RWPE2 (cell line): ENCODE measurements around the gene POLQ.
A peak's percentile ranks its signal among the peaks of the same experiment; 100 is the strongest.
"Not testable (repeated sequence)": the region's sequence is repeated elsewhere in the genome, so short reads cannot be mapped to it uniquely, and the experiment has no call there.

Experiments used
- ATAC-seq: fragments of 200-7000 bp; cut with Tn5 transposase; 3 replicates; pipeline ENCODE4 v1.9.1; 2021; ENCODE audit warnings: low read depth
- DNase-seq: peaks from one replicate; pipeline ENCODE4 v3.0.0-alpha.2; 2020; ENCODE audit warnings: low spot score
- H3K27ac ChIP-seq: fragments of 450-650 bp; 2 replicates; pipeline ENCODE4 v1.5.1; 2017; ENCODE audit warnings: mild to moderate bottlenecking; ENCODE audit not compliant: poor library complexity, severe bottlenecking
- H3K27me3 ChIP-seq: fragments of 250-450 bp; sonication (Bioruptor Pico); 2 replicates; pipeline ENCODE4 v1.5.1; 2021; ENCODE audit warnings: mild to moderate bottlenecking, moderate library complexity; ENCODE audit not compliant: insufficient read depth, poor library complexity, severe bottlenecking
- H3K36me3 ChIP-seq: fragments of 250-450 bp; sonication (Bioruptor Pico); 2 replicates; pipeline ENCODE4 v1.5.1; 2020; ENCODE audit warnings: low read depth, mild to moderate bottlenecking, moderate library complexity
- H3K4me1 ChIP-seq: fragments of 250-450 bp; sonication (Bioruptor Pico); 2 replicates; pipeline ENCODE4 v1.5.1; 2021; ENCODE audit warnings: mild to moderate bottlenecking, moderate library complexity; ENCODE audit not compliant: insufficient read depth, poor library complexity, severe bottlenecking
- H3K4me3 ChIP-seq: fragments of 250-450 bp; sonication (Bioruptor Pico); 2 replicates; pipeline ENCODE4 v1.5.1; 2021; ENCODE audit warnings: mild to moderate bottlenecking, moderate library complexity; ENCODE audit not compliant: severe bottlenecking
- H3K9me3 ChIP-seq: fragments of 250-450 bp; sonication (Bioruptor Pico); 2 replicates; pipeline ENCODE4 v1.5.1; 2021; ENCODE audit warnings: mild to moderate bottlenecking, moderate library complexity; ENCODE audit not compliant: severe bottlenecking
- TF ChIP-seq, protein P1 (sequence below): fragments of 450-650 bp; IDR thresholded peaks from one replicate; pipeline ENCODE4 v1.5.1; 2017; ENCODE audit warnings: mild to moderate bottlenecking, moderate library complexity; ENCODE audit not compliant: poor library complexity, severe bottlenecking

POLQ gene

DNA sequence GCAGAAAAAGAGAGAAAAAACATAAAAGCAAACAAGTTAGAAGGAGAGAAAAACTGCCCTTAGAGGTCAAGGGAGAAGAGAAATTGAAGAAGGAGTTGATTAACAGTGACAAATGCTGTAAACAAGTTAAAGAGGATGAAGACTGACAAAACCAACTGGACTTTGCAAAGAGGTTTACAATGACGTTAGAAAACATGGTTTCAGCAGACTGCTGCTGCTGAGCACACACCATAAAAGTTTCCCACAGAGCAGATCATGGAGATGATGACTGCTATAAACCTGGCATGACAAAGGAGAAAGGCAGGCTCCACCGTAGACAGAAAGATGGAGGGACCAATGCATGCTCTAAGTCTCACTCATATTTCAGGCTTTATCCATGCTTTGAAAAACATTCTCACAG, 78.7 kb downstream of the POLQ start:
- no peak overlapping the region for H3K4me3 ChIP-seq
- TF ChIP-seq, protein P1, sequence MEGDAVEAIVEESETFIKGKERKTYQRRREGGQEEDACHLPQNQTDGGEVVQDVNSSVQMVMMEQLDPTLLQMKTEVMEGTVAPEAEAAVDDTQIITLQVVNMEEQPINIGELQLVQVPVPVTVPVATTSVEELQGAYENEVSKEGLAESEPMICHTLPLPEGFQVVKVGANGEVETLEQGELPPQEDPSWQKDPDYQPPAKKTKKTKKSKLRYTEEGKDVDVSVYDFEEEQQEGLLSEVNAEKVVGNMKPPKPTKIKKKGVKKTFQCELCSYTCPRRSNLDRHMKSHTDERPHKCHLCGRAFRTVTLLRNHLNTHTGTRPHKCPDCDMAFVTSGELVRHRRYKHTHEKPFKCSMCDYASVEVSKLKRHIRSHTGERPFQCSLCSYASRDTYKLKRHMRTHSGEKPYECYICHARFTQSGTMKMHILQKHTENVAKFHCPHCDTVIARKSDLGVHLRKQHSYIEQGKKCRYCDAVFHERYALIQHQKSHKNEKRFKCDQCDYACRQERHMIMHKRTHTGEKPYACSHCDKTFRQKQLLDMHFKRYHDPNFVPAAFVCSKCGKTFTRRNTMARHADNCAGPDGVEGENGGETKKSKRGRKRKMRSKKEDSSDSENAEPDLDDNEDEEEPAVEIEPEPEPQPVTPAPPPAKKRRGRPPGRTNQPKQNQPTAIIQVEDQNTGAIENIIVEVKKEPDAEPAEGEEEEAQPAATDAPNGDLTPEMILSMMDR = no peak
- ATAC-seq (no peak), DNase-seq (no peak)
- H3K36me3 ChIP-seq = peaks cover 72% of the 10 kb centered on the region
- H3K27me3 ChIP-seq = no peaks in the 10 kb centered on the region
- no peak overlapping the region for H3K27ac ChIP-seq
- H3K4me1 ChIP-seq = no peaks in the 10 kb centered on the region
- H3K9me3 ChIP-seq = no peaks in the 10 kb centered on the region

DNA sequence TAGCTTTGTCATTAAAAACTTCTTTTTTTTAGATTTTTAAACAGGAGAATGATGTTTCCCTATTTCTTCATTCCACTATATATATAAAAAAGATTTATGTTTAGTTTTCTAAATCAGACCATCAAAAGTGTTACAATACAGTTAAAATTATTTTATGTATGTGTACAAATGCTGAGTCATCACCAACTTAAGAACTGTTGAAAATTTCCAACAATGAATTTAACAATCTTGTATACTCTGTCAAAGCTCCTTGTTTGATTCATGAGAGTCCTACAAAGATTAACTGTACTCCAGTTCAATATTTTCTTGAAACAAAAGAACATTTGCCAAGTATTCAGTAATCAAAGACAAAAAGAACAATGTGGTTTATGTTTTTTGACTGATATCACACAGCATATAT, 82.0 kb downstream of the POLQ start:
- ATAC-seq (no peak), DNase-seq (no peak)
- TF ChIP-seq, protein P1 = no peak
- H3K4me3 ChIP-seq = no peak overlapping the region
- H3K9me3 ChIP-seq = no peaks in the 10 kb centered on the region
- H3K36me3 ChIP-seq = peaks cover 78% of the 10 kb centered on the region
- no peak overlapping the region for H3K27ac ChIP-seq
- no peaks in the 10 kb centered on the region for H3K27me3 ChIP-seq
- H3K4me1 ChIP-seq = no peaks in the 10 kb centered on the region

DNA sequence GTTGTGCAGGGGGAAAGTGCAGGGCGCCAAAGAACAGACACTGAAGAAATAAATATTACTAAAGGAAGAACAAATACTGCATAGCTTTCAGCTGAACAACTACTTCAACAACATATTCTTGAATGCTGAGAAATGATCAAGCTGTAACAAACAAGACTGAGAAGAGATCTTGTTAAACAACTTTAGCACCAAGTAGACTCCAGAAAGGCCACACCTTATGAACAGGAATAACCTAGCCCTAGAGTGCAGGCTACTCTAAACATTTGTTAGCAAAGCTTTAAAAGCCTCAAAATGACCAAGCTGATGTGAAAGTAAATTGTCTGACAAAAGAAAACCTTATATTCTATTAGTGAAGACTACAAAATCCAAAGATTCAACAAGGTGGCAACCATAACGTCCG, 83.2 kb downstream of the POLQ start:
- no peaks in the 10 kb centered on the region for H3K9me3 ChIP-seq
- TF ChIP-seq, protein P1 = no peak
- DNase-seq = no peak
- no peak overlapping the region for H3K27ac ChIP-seq
- H3K4me1 ChIP-seq = no peaks in the 10 kb centered on the region
- peaks cover 77% of the 10 kb centered on the region for H3K36me3 ChIP-seq
- H3K27me3 ChIP-seq = no peaks in the 10 kb centered on the region
- no peak for ATAC-seq
- no peak overlapping the region for H3K4me3 ChIP-seq

DNA sequence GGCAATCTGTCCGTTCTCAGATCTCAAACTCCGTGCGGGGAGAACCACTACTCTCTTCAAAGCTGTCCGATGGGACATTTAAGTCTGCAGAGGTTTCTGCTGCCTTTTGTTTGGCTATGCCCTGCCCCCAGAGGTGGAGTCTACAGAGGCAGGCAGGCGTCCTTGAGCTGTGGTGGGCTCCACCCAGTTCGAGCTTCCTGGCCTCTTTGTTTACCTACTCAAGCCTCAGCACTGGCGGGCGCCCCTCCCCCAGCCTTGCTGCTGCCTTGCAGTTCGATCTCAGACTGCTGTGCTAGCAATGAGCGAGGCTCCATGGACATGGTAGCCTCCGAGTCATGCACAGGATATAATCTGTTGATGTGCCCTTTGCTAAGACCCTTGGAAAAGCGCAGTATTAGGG, 94.0 kb downstream of the POLQ start:
- not testable (repeated sequence) for DNase-seq, H3K27me3 ChIP-seq, H3K9me3 ChIP-seq, H3K4me3 ChIP-seq, H3K27ac ChIP-seq, ATAC-seq, H3K4me1 ChIP-seq
- peaks cover 28% of the 10 kb centered on the region for H3K36me3 ChIP-seq

DNA sequence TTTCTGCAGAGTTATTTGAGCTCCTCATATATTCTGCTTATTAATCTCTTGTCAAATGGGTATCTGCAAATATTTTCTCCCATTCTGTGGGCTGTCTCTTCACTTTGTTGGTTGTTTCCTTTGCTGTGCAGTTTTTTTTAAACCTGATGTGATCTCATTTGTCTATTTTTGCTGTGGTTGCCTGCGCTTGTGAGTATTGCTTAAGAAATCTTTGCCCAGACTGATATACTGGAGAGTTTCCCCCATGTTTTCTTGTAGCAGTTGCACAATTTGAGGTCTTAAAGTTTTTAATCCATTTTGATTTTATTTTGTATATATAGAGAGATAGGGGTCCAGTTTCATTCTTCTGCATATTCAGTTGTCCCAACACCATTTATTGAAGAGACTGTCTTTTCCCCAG, 102.3 kb downstream of the POLQ start:
- DNase-seq (no peak), ATAC-seq (no peak)
- Histone ChIP-seq H3K27me3 (no peaks in the 10 kb centered on the region), H3K36me3 (peaks cover 38% of the 10 kb centered on the region), H3K4me1 (no peaks in the 10 kb centered on the region), H3K27ac (no peak overlapping the region), H3K9me3 (no peaks in the 10 kb centered on the region), H3K4me3 (no peak overlapping the region)
- TF ChIP-seq, protein P1 = no peak

DNA sequence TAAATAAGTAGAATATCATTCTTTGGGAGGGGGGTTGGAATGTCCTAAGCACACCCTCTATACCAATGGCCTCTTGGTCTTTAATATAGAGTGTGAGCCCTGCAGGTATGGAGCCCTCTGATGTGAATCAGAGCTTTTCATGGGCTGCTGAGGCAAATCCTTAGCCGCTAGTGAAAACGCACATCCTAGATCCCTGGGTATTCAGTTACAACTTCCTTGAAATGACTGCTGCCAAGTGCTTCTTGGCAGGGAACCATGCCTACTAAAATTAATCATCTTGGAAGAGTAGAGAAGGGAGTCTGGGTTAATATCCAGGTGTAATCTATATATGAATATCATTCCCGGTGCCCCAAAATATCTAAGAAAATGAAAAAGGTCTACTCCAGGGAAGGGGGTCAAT, 109.1 kb downstream of the POLQ start:
- Histone ChIP-seq H3K4me1 (no peaks in the 10 kb centered on the region), H3K27ac (no peak overlapping the region), H3K36me3 (peaks cover 43% of the 10 kb centered on the region), H3K4me3 (no peak overlapping the region), H3K27me3 (no peaks in the 10 kb centered on the region), H3K9me3 (no peaks in the 10 kb centered on the region)
- TF ChIP-seq, protein P1 = no peak
- no peak for DNase-seq
- peak; percentile 44; the same call in 2 of the 3 replicates for ATAC-seq
